HG02840 (cell line): ENCODE data around the gene CTDSP2.
"Not testable (repeated sequence)": the region's sequence is repeated elsewhere in the genome, so short reads cannot be mapped to it uniquely, and the experiment has no call there.

Experiments
- ATAC-seq: cut with Tn5 transposase; IDR thresholded peaks from one replicate; pipeline ENCODE4 v1.9.1; 2021; ENCODE audit warnings: mild to moderate bottlenecking, moderate library complexity, moderate number of reproducible peaks; ENCODE audit not compliant: unreplicated experiment, low FRiP score

The CTDSP2 gene

DNA sequence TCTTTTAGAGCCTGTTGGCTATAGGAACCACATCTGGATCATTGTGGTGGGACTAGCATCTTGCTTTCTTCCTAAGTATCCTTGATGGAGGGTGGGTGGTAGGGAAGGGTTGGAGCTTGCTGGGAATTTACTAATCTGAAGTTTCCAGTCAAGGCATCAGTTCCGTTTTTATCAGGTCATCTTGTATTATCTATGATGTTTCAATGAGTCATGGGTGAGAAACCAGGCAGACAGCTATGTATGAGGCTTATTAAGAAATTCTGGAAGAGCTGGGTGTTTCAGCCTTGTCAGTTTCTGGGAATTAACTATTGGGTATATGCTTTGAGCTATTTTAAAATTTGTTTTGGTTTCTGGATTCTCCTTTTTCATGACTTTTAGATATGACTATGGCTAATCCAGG lies 52.6 kb downstream of the CTDSP2 start:
- ATAC-seq = no peak

DNA sequence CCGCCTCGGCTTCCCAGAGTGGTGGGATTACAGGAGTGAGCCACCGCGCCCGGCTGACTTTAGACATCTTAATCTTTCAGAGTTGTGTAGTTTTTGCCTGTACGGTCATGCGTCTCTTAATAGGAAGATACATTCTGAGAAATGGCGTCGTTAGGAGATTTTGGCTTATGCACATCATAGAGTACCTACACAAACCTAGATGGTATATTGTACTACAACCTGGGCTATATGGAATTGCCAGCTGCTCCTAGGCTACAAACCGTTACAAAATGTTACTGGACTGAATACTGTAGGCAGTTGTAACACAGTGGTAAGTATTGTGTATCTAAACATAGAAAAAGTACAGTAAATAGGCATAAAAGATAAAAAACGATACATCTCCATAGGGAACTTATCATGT lies 62.7 kb downstream of the CTDSP2 start:
- ATAC-seq = no peak

DNA sequence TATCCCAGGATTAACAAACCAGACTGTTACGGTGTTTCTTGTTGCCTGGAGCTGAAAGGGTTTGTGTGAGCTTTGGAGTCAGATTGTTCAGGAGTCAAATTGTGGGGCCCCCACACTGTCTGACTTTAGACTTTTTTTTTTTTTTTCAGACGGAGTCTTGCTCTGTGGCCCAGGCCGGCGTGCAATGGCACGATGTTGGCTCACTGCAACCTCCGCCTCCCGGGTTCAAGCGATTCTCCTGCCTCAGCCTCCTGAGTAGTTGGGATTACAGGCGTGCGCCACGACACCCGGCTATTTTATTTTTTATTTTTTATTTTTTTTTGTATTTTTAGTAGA lies 63.1 kb downstream of the CTDSP2 start:
- ATAC-seq = no peak

DNA sequence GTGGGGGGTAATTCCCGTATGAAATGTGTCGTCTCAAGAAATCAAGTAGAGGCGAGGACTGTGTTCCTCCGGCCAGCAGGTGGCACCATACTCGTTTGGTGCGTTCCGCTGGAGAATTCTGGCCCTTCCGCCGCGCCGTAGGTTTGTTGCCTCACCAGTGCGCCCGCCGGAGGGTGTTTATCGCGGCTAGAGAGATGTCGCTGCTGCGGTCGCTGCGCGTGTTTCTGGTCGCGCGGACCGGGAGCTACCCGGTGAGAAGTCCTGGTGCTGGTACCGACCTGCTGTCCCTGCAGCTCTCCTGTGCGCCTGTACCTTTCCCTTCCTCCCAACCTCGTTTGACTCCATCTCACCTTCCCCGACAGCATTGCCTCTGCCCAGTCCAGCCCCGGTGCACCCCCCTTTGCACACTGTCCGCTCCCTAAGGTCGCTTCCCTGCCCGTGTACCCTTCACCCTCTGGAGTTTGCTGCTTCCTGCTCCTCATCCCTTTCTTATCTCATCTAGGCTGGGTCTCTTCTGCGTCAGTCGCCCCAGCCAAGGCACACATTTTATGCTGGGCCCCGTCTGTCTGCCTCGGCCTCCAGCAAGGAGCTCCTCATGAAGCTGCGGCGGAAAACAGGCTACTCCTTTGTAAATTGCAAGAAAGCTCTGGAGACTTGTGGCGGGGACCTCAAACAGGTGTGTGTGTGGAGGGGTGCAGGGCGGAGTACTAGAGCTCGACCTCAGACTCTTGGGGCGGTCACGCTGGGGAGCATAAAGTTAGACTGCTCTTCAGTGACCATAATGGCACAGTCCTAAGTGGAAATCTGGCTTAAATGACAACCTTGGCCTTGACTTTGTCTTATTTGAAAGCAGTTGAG lies 63.7 kb downstream of the CTDSP2 start, which contains the start of gene TSFM:
Gene TSFM (plus strand): TSS at position 180 of the 858 bp plus-strand sequence. CDS start 15 bp downstream, at position 195.
- peak; percentile 84 for ATAC-seq

DNA sequence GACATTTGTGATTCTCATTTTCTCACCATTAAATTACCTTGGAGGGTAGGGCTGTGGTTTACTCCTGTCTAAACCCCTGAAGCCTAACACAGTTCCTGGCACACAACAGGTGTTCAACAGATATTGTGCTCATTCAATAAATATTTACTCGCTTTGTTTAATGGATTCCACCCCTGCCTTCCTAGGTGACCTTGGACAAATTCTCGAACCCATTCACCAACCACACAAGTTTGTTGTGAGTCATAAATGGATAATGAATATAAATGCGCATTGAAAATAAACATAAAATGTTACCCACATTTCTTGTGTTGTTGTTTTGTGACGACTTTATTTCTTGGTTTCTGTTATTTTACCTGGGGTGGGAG lies 64.3 kb downstream of the CTDSP2 start:
- no peak for ATAC-seq

DNA sequence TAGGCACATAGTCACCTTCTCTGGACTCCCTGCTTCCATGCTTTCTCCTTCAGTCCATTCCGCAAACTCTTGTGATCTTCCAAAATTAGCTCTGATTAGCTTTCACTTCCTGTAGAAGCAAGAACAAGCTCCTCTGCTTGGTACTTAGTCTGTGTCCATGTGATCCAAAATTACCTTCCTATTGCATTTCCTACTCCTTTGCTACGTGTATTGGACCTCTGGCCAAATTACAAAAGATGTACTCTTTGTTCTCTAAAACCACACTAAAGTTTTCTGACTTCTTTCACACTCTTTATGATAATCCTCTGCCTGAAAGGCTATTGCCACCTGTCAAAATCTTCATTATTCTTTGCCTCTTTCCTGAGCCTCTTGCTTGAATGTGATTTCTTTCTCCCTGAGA lies 64.7 kb downstream of the CTDSP2 start:
- no peak for ATAC-seq

DNA sequence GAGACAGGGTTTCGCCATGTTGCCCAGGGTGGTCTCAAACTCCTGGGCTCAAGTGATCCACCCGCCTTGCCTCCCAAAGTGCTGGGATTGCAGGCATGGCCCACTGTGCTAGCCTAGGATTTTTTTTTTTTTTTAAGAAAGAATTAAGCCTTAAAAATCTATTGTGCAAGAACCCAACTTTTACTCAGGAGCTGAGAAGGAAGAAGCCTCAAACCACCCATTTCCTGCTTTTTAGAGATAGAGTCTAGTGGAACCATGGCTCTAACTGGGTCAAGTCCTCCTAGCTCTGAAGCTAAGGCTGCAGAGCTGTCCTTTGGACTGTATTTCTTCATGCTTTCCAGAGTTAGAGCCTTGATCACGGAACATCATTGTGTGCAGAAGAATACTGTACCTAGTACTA lies 65.3 kb downstream of the CTDSP2 start:
- no peak for ATAC-seq

DNA sequence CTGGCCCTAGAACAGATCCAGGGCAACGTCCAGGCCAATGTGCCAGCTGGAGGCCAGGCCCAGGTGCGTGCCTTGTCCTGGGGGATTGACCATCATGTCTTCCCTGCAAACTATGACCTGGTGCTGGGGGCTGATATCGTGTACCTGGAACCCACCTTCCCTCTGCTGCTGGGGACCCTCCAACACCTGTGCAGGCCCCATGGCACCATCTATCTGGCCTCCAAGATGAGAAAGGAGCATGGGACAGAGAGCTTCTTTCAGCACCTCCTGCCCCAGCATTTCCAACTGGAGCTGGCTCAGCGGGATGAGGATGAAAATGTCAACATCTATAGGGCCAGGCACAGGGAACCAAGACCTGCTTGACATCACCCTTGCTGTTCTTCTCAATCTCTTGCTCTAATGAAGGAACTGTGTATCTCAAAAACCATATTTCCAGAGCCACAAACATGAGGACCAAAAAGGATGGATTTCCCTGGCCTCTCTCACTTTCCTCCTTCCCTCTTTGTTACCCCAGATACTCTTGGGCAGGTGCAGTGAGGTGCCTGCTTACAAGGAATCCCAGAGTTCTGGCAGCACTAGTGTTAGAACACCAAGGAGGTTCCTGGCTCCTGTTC lies 66.1 kb downstream of the CTDSP2 start:
- no peak for ATAC-seq

DNA sequence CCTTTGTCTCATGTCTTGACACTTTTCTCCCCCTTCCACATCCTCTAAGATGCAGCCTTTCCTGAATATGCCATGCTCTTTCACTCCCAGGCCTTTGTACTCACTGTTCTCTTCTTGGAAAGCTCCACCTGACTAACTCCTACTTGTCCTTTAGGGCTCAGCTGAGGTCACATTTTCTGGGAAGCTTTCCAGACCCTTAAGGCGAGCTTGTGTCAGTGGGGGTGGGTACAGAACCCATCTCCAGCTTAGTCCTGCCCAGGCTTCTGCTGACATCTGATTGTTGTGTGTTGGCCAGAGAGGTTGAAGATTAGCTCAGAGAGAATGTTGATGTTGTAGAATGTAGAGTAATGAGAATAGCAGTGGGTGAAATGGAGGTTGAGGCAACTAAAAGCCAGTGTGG lies 66.8 kb downstream of the CTDSP2 start:
- no peak for ATAC-seq

DNA sequence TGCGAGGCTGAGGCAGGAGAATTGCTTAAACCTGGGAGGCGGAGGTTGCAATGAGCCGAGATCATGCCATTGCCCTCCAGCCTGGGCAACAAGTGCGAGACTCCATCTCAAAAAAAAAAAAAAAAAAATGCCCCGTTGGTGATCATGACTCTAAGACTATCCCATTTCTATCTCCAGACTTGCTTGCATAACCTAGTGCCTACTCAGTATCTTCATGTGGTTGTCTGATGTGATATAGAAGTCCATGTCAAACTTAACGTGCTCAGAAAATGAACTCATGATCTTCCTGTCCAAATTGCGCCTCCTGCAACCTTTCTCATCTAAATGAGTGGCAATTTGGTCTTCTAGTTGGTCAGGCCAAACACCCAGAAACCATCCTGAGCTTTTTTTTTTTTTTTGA lies 68.6 kb downstream of the CTDSP2 start:
- ATAC-seq = no peak

DNA sequence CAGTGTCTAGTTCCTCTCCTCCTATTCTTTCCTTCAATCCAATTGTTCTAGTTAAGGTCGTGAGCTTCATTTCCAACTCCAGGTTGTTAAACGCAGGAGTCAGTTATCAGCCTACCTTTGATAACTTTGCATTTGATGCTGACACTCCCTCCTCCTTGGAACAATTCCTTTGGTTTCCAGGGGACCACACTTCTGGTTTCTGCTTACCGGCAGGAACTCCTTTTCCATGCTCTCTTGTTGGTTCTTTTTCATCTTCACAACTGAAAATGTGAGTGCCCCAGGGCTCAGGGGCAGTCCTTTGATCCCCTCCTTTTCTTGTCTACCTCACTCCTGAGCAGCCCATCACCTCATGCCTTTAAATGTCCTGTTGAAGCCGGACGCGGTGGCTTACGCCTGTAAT lies 69.2 kb downstream of the CTDSP2 start:
- no peak for ATAC-seq

DNA sequence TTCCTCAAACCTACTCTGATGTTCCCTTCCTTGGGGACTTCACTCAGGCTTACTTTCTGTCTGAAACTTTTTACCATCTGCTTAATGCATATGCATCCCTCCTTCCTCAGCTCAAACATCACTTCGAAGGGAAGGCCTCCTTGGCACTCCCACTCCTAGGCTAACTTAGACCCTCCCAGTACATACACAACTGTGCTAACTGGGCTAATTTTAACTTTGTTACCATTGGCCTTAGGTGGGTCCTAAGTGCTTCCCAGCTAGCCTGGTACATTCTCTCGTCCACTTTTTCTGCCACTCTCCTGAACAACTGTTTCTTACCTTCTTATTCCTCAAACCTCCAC lies 70.3 kb downstream of the CTDSP2 start:
- ATAC-seq = no peak

DNA sequence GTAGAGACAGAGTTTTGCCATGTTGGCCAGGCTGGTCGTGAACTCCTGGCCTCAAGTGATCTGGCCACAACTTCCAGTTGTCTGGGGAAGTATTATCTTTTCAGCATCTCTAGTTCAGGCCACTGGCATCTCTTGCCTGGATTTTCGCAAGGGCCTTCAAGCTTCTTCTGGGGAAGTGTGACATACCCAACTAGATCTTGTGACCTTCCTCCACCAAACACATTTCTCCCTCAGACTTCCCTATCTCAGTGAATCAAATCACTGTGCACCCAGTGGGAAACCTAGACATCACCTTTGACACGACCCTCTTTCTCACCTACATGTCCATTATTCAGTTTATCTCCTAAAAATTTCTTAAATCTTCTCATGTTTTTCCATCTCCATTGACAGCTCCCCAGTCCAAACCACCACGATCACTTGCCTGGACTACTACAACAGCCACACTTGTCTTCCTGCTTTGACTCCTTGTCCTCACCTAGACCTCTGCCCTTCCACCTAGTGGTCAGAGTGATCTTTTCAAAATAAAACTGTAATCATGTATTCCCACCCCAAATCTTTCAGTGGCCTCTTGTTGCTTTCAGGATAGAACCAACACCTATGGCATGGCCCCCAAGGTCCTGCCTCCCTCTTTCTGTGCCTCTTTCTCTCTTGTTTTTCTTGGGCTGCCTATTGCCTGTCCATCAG lies 70.8 kb downstream of the CTDSP2 start:
- ATAC-seq = no peak

DNA sequence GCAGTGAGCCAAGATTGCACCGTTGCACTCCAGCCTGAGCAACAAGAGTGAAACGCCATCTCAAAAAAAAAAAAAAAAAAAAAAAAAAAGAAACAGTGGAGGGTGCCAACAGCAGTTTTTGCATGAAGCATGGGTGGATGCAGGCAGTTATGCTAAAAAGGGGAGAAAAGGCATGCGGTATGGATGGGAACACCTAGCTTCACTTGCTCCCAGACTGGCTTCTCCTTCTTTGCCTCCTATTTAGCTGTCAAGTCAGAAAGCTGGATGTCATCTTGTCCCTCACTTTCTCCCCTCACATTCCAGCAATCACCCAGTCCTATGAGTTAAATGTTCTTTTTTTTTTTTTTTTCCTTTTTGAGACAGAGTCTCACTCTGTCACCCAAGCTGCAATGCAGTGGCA lies 71.5 kb downstream of the CTDSP2 start:
- ATAC-seq = no peak

DNA sequence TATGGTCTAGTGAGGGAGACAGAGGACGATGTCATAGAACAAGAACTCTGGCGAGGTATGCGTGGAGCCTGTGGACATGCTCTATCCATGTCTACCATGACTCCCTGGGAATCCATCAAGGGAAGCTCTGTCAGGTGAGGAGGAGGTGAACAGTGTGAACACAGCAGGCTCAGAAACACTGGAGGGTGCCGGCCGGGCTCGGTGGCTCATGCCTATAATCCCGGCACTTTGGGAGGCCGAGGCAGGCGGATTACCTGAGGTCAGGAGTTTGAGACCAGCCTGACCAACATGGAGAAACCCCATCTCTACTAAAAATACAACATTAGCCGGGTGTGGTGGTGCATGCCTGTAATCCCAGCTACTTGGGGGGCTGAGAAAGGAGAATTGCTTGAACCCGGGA lies 71.9 kb downstream of the CTDSP2 start:
- ATAC-seq = not testable (repeated sequence)

DNA sequence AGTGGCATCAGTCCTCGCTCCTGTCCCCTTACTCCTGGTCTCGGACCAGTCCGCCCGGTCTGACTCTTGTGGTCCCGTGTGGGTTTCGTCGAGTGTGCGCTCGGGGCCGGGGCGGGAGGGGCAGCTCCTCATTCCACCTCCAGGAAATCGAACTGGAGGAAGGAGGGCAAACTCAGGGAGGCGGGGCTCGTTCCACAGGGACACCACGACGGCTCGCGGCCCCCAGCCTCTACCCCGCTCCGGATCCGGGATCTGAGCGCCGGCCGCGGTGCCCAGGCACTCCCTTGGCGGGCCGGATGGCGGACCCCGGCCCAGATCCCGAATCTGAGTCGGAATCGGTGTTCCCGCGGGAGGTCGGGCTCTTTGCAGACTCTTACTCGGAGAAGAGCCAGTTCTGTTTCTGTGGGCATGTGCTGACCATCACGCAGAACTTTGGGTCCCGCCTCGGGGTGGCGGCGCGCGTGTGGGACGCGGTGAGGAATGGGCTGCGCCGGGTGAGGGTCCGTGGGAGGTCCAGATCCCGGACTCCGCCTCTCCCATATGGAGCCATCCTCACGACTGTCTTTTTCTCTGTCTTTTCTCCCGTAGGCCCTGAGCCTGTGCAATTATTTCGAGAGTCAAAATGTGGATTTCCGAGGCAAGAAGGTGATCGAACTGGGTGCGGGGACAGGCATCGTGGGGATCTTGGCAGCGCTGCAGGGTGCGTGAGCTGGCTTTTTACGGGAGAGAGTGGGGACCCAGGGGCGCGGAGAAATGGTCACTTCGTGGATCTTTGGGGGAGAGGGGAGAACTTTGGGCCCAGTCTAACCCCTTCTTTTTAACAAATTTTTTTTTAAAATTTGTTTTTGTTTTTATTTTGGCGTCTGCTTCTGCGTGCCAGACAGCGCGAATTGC lies 73.9 kb downstream of the CTDSP2 start, which contains the start of gene EEF1AKMT3:
Gene EEF1AKMT3 (plus strand): TSS at position 186 of the 894 bp plus-strand sequence. CDS start 111 bp downstream, at position 297.
- peak; percentile 7 for ATAC-seq

DNA sequence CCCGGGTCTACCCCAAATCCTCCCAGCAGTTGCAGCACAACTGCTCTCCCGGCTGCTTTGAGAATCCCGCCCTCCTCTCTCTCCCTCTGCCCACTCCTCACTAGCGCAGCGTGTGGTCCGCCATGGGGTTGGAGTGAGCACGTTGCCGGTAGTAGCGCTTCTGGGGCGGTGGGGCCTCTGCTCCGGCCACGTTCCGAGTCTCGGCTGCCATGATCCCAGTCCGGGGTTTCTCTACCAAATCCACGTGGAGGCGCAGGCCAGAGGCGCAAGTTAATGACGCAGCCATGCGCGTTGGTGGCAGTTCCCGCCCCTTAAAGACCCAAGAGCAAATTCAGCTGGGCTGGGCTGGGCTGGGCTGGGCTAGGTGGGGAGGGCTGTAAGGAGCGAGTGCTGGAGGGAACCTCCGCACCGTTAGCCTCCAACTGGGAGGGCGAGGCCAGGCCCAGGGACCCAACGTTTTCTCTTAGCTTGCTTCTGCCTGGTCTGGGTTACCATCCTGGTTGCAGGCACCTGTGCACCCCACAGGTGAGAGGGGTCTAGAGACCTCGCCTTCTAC lies 74.6 kb downstream of the CTDSP2 start, which contains the start of gene METTL1:
Gene METTL1 (minus strand): TSS at position 233 of the 556 bp plus-strand sequence. CDS start 22 bp downstream, at position 211.
- peak; percentile 78 for ATAC-seq

DNA sequence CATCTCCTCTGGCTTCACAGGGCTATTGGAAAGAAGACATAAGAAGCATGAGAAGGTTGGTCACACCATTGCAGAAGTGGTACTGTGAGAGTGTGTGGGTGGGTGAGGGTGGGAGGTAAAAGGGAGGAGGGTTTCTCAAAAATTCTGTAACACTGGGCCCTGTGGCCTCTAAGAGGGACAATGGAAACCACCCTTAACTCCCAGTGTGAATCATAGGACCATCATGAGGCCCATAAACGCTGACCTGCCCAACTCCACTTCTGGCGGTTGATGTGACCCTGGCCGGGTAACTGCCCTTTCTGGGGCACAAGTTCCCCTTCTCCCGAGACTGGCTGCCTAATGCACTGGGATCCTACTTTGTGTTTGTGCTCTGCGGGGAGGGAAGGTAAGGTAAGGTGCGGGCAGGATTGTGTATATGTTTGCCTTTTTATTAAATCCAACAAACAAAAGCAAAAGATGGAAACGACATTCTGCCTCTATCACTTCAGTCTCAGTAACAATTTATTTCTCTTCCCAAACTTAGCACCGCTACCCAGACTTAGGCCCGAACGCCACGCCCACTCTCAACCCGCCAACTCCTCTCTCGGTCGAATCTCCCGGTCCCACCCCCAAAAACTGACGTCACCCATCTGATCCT lies 75.2 kb downstream of the CTDSP2 start:
- ATAC-seq = peak; percentile 68

DNA sequence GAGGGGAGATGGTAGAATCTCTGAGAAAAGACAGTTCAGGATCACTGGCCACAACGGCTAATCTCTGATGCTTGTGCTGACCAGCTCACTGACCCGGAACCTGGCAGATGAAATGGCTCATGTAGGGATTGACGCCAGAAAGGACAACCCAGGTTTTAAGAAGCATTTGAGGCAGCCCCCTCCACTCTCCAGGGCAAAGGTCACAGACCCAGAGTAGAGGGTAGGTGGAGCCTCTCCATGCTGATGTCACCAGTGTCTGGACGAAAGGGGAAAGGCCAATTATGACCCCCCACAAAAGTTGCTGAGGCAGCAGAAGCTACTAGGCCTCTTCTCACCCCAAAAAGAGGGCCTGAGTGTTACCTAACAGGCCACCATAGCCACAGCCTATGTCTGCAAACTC lies 75.8 kb downstream of the CTDSP2 start:
- no peak for ATAC-seq
